Measurements from ENCODE around the gene MTA3.
"Not testable (repeated sequence)": the region's sequence is repeated elsewhere in the genome, so short reads cannot be mapped to it uniquely, and the experiment has no call there.

The MTA3 gene

GRCh38 chr2:42602218-42602875 is 33.9 kb downstream of the MTA3 start:
- TF ChIP-seq EZH2phosphoT487 (IDR thresholded peaks at IDR 0.05; ENCODE audit: borderline replicate concordance) (no peak), CTCF (conservative IDR thresholded peaks at IDR 0.05; ENCODE audit: low read length) (no peak)
- Histone ChIP-seq H3F3A (ENCODE audit: low read depth) (no peaks in the 10 kb centered on the region), H2AFZ (ENCODE audit: low read length) (no peak overlapping the region), H3K9me3 (ENCODE audit: insufficient read depth, low read depth, low read length) (no peaks in the 10 kb centered on the region), H3K79me2 (ENCODE audit: insufficient read depth, low read length) (peaks cover 37% of the 10 kb centered on the region), H3K4me3 (ENCODE audit: low read length, poor library complexity, severe bottlenecking) (no peak overlapping the region), H3K9ac (ENCODE audit: low read depth, low read length, poor library complexity, severe bottlenecking) (no peak overlapping the region), H3K9me2 (replicated peaks; ENCODE audit: low read depth, low read length) (no peaks in the 10 kb centered on the region), H3K36me3 (ENCODE audit: insufficient read depth, low read length) (no peaks in the 10 kb centered on the region; the same call in 1 of the 2 replicates), H3K27me3 (ENCODE audit: insufficient read depth, low read length, poor library complexity, severe bottlenecking) (no peaks in the 10 kb centered on the region), H3K4me2 (ENCODE audit: low read depth, low read length, poor library complexity, severe bottlenecking) (no peak overlapping the region), H4K20me1 (ENCODE audit: insufficient read depth, low read length, poor library complexity, severe bottlenecking) (no peaks in the 10 kb centered on the region), H3K4me1 (ENCODE audit: insufficient read depth, low read length, poor library complexity, severe bottlenecking) (no peaks in the 10 kb centered on the region)

- no peaks in the 10 kb centered on the region; the same call in 1 of the 2 replicates for H3K36me3 ChIP-seq (ENCODE audit: insufficient read depth, low read length)
- H3K79me2 ChIP-seq (ENCODE audit: insufficient read depth, low read length): peaks cover 38% of the 10 kb centered on the region
- H3K9me2 ChIP-seq (replicated peaks; ENCODE audit: low read depth, low read length): no peaks in the 10 kb centered on the region
- H3F3A ChIP-seq (ENCODE audit: low read depth): no peaks in the 10 kb centered on the region
- no peaks in the 10 kb centered on the region for H3K27me3 ChIP-seq (ENCODE audit: insufficient read depth, low read length, poor library complexity, severe bottlenecking)
- TF ChIP-seq CTCF (conservative IDR thresholded peaks at IDR 0.05; ENCODE audit: low read length) (no peak), EZH2phosphoT487 (IDR thresholded peaks at IDR 0.05; ENCODE audit: borderline replicate concordance) (no peak)
- no peak overlapping the region for H2AFZ ChIP-seq (ENCODE audit: low read length)
- H3K4me2 ChIP-seq (ENCODE audit: low read depth, low read length, poor library complexity, severe bottlenecking): no peak overlapping the region
- H3K4me1 ChIP-seq (ENCODE audit: insufficient read depth, low read length, poor library complexity, severe bottlenecking): no peaks in the 10 kb centered on the region
- H3K9me3 ChIP-seq (ENCODE audit: insufficient read depth, low read depth, low read length): no peaks in the 10 kb centered on the region
- no peaks in the 10 kb centered on the region for H4K20me1 ChIP-seq (ENCODE audit: insufficient read depth, low read length, poor library complexity, severe bottlenecking)
- H3K9ac ChIP-seq (ENCODE audit: low read depth, low read length, poor library complexity, severe bottlenecking): no peak overlapping the region
- H3K4me3 ChIP-seq (ENCODE audit: low read length, poor library complexity, severe bottlenecking): no peak overlapping the region
These were observed 34.4 kb downstream of the MTA3 start for GRCh38 chr2:42602876-42603219.

- not testable (repeated sequence) for H3K9ac ChIP-seq (ENCODE audit: low read depth, low read length, poor library complexity, severe bottlenecking); H3K27me3 ChIP-seq (ENCODE audit: insufficient read depth, low read length, poor library complexity, severe bottlenecking); H3F3A ChIP-seq (ENCODE audit: low read depth); H3K4me1 ChIP-seq (ENCODE audit: insufficient read depth, low read length, poor library complexity, severe bottlenecking); H3K9me3 ChIP-seq (ENCODE audit: insufficient read depth, low read depth, low read length); H3K9me2 ChIP-seq (replicated peaks; ENCODE audit: low read depth, low read length); H2AFZ ChIP-seq (ENCODE audit: low read length); H3K36me3 ChIP-seq (ENCODE audit: insufficient read depth, low read length); H4K20me1 ChIP-seq (ENCODE audit: insufficient read depth, low read length, poor library complexity, severe bottlenecking); H3K4me3 ChIP-seq (ENCODE audit: low read length, poor library complexity, severe bottlenecking); H3K4me2 ChIP-seq (ENCODE audit: low read depth, low read length, poor library complexity, severe bottlenecking)
- H3K79me2 ChIP-seq (ENCODE audit: insufficient read depth, low read length): peaks cover 27% of the 10 kb centered on the region
These were observed 36.0 kb downstream of the MTA3 start for GRCh38 chr2:42604341-42604867.

- H3K4me2 ChIP-seq (ENCODE audit: low read depth, low read length, poor library complexity, severe bottlenecking); H2AFZ ChIP-seq (ENCODE audit: low read length); H4K20me1 ChIP-seq (ENCODE audit: insufficient read depth, low read length, poor library complexity, severe bottlenecking); H3K4me3 ChIP-seq (ENCODE audit: low read length, poor library complexity, severe bottlenecking); H3K9ac ChIP-seq (ENCODE audit: low read depth, low read length, poor library complexity, severe bottlenecking); H3K27me3 ChIP-seq (ENCODE audit: insufficient read depth, low read length, poor library complexity, severe bottlenecking); H3K9me2 ChIP-seq (replicated peaks; ENCODE audit: low read depth, low read length); H3F3A ChIP-seq (ENCODE audit: low read depth); H3K9me3 ChIP-seq (ENCODE audit: insufficient read depth, low read depth, low read length); H3K4me1 ChIP-seq (ENCODE audit: insufficient read depth, low read length, poor library complexity, severe bottlenecking): not testable (repeated sequence)
- H3K79me2 ChIP-seq (ENCODE audit: insufficient read depth, low read length): peaks cover 19% of the 10 kb centered on the region
- peaks cover 16% of the 10 kb centered on the region; the same call in 1 of the 2 replicates for H3K36me3 ChIP-seq (ENCODE audit: insufficient read depth, low read length)
These were observed 37.7 kb downstream of the MTA3 start for GRCh38 chr2:42606166-42606565.

All from Loucy (cell line).